HepG2 (cell line): ENCODE measurements around the gene TBC1D10A. TPM values are rescaled to one million over a fixed set of nuclear protein-coding genes. Genes with fewer than 3 reads are reported as not detected.

Source experiments
- ATAC-seq: fragments of 200-7000 bp; cut with Tn5 transposase; 3 replicates; pipeline ENCODE4 v1.9.1; 2020; ENCODE audit warnings: mild to moderate bottlenecking, moderate library complexity
- BruUV-seq: library from RNA; stranded (reverse); fragments of 400-500 nt; replicated peaks from 2 replicates; lab custom pipeline; 2021; lab: Mats Ljungman, UMichigan
- CTCF ChIA-PET: fragments of 300-600 bp; formaldehyde crosslinking; extraction: SDS; loops from one replicate; lab custom pipeline; 2021; ENCODE audit warnings: low total read pairs, inconsistent platforms, low intra/inter-chr PET ratio; lab: Yijun Ruan, JAX
- POLR2A ChIA-PET: fragments of 350-600 bp; sonication (Branson Sonifier 250); formaldehyde crosslinking; loops from one replicate; lab custom pipeline; 2020; ENCODE audit warnings: antibody characterized with exemption, inconsistent platforms; lab: Yijun Ruan, JAX
- DNase-seq: peaks from one replicate; pipeline ENCODE4 v3.0.0-alpha.2; 2015; ENCODE audit warnings: low spot score
- FAIRE-seq: peaks from 3 replicates; lab custom pipeline; 2011; peaks lifted over from hg19 to GRCh38; lab: Jason Lieb, UNC
- H2AFZ ChIP-seq: one replicate; pipeline ENCODE4 v1.6.1; 2011; ENCODE audit warnings: low read length, inconsistent platforms
- H3K27ac ChIP-seq: fragments of 300-600 bp; 3 replicates; pipeline ENCODE4 v1.8.0; 2011; ENCODE audit warnings: mixed run types, mild to moderate bottlenecking, mixed read lengths, low read length, inconsistent platforms; ENCODE audit not compliant: insufficient read depth; ENCODE audit errors: extremely low read length
- H3K27me3 ChIP-seq, 2 experiments: fragments of 200-600 bp in 1 of 2; 2 replicates in 1 of 2; 3 replicates in 1 of 2; pipeline versions ENCODE4 v1.6.0 to v1.8.0; 2011; ENCODE audit warnings: low read length in 2 of 2, mild to moderate bottlenecking in 2 of 2, moderate library complexity in 2 of 2, inconsistent platforms in 1 of 2; ENCODE audit not compliant: insufficient read depth in 2 of 2, control insufficient read depth in 1 of 2
- H3K36me3 ChIP-seq, 2 experiments: fragments of 200-600 bp in 1 of 2; replicated peaks in 1 of 2; 2 replicates in 1 of 2; 3 replicates in 1 of 2; pipeline versions ENCODE4 v1.5.1 to v1.8.0; 2011; ENCODE audit warnings: low read length in 2 of 2, inconsistent platforms in 1 of 2; ENCODE audit not compliant: insufficient read depth in 2 of 2, control insufficient read depth in 1 of 2
- H3K4me1 ChIP-seq: 2 replicates; pipeline ENCODE4 v1.5.1; 2012; ENCODE audit warnings: low read length, inconsistent platforms; ENCODE audit not compliant: insufficient read depth
- H3K4me2 ChIP-seq: 2 replicates; pipeline ENCODE4 v1.6.0; 2011; ENCODE audit warnings: low read depth, low read length, inconsistent platforms
- H3K4me3 ChIP-seq, 3 experiments: fragments of 200-600 bp in 1 of 3; sonication (generic), shearing (Covaris generic) in 1 of 3; replicated peaks in 1 of 3; 2 replicates each; pipeline ENCODE4 v1.5.1; 2011 to 2016; ENCODE audit warnings: low read length in 3 of 3, inconsistent platforms in 2 of 3, low read depth in 2 of 3, mild to moderate bottlenecking in 2 of 3, control low read depth in 1 of 3, mixed read lengths in 1 of 3; ENCODE audit not compliant: insufficient read depth in 1 of 3
- H3K79me2 ChIP-seq: one replicate; pipeline ENCODE4 v1.6.1; 2011; ENCODE audit warnings: low read length, inconsistent platforms; ENCODE audit not compliant: insufficient read depth
- H3K9ac ChIP-seq: 2 replicates; pipeline ENCODE4 v1.6.0; 2011; ENCODE audit warnings: mild to moderate bottlenecking, low read depth, low read length, inconsistent platforms; ENCODE audit not compliant: insufficient read depth
- H3K9me3 ChIP-seq: 2 replicates; pipeline ENCODE4 v1.5.1; 2012; ENCODE audit warnings: mild to moderate bottlenecking, low read length
- H4K20me1 ChIP-seq: 2 replicates; pipeline ENCODE4 v1.6.0; 2011; ENCODE audit warnings: inconsistent platforms, mild to moderate bottlenecking, low read length, moderate library complexity; ENCODE audit not compliant: insufficient read depth
- AFF4 ChIP-seq: sonication (generic); formaldehyde crosslinking; IDR thresholded peaks from 2 replicates; pipeline ENCODE4 v1.4.0; 2020; ENCODE audit warnings: missing genetic modification reagents
- ATAD3A ChIP-seq: sonication (generic); formaldehyde crosslinking; IDR thresholded peaks from 2 replicates; pipeline ENCODE4 v1.4.0; 2020; ENCODE audit warnings: missing genetic modification reagents
- CHD2 ChIP-seq: IDR thresholded peaks from 2 replicates; pipeline ENCODE4 v1.6.1; 2011; ENCODE audit warnings: low read depth, low read length, improper control_type of control experiment
- IKZF4 ChIP-seq: sonication (generic); formaldehyde crosslinking; IDR thresholded peaks from 2 replicates; pipeline ENCODE4 v1.5.1; 2020; ENCODE audit warnings: borderline replicate concordance, mild to moderate bottlenecking, low read depth, missing genetic modification reagents; ENCODE audit errors: not compliant biosample characterization
- MTERF4 ChIP-seq: sonication (generic); formaldehyde crosslinking; IDR thresholded peaks from 2 replicates; pipeline ENCODE4 v1.8.0; 2023; ENCODE audit warnings: mild to moderate bottlenecking, missing genetic modification reagents
- PRPF4 ChIP-seq: fragments of 200-400 bp; formaldehyde crosslinking; IDR thresholded peaks from 2 replicates; pipeline ENCODE4 v1.6.1; 2016; ENCODE audit warnings: low read length, low read depth; ENCODE audit not compliant: poor library complexity, severe bottlenecking
- SKI ChIP-seq: fragments of 450-650 bp; IDR thresholded peaks from one replicate; pipeline ENCODE4 v1.6.1; 2018; ENCODE audit warnings: mild to moderate bottlenecking; ENCODE audit not compliant: partially characterized antibody
- SMYD3 ChIP-seq: sonication (generic); formaldehyde crosslinking; IDR thresholded peaks from 2 replicates; pipeline ENCODE4 v1.8.1; 2023; ENCODE audit warnings: mild to moderate bottlenecking, missing genetic modification reagents
- ZNF318 ChIP-seq: sonication (generic); formaldehyde crosslinking; IDR thresholded peaks from 2 replicates; pipeline ENCODE4 v1.4.0; 2020; ENCODE audit warnings: mild to moderate bottlenecking, missing genetic modification reagents
- ZNF343 ChIP-seq: sonication (generic); formaldehyde crosslinking; IDR thresholded peaks from 2 replicates; pipeline ENCODE4 v1.4.0; 2020; ENCODE audit warnings: mild to moderate bottlenecking, missing genetic modification reagents
- ZNF746 ChIP-seq: sonication (generic); formaldehyde crosslinking; IDR thresholded peaks from 2 replicates; pipeline ENCODE4 v1.8.0; 2022; ENCODE audit warnings: mild to moderate bottlenecking, missing genetic modification reagents
- ZSCAN29 ChIP-seq: sonication (generic); formaldehyde crosslinking; conservative IDR thresholded peaks from 2 replicates; pipeline ENCODE4 v1.4.0; 2020; ENCODE audit warnings: mild to moderate bottlenecking, missing genetic modification reagents
- WGBS: methylation state at CpG from one replicate; pipeline ENCODE4 v1.1.6; 2017; ENCODE audit warnings: low lambda C conversion rate; 5-methylcytosine and 5-hydroxymethylcytosine counted together
- in situ Hi-C: cut with HindIII; loops from 2 replicates; pipeline ENCODE4 v1.10.0; 2017; ENCODE audit warnings: low pct_unique_long_range_greater_than_20kb; ENCODE audit not compliant: extremely low pct_ligation_motif_present
- intact Hi-C: fragments of 100-400 bp; cut with micrococcal nuclease; formaldehyde crosslinking; loops from one replicate; pipeline ENCODE4 v1.10.0; 2022; ENCODE audit not compliant: unreplicated experiment
- polyA plus RNA-seq, 8 experiments: library from polyadenylated mRNA; depleted of rRNA in 3 of 8; stranded (reverse) in 7 of 8; unstranded in 1 of 8; fragments of >200 nt; fragmentation: Illumina TruSeq in 4 of 8; extraction: Trizol in 4 of 8; gene quantifications; 2 replicates each; pipeline versions ENCODE4 v1.2.1 to v1.2.3, GENCODE V29; 2011 to 2016; ENCODE audit warnings: low read depth in 4 of 8, missing spikeins in 1 of 8, mixed read lengths in 1 of 8; ENCODE audit not compliant: insufficient read depth in 1 of 8
- total RNA-seq, 5 experiments: library from RNA; depleted of rRNA; stranded (reverse); fragments of >200 nt; fragmentation: Illumina TruSeq; extraction: Trizol; gene quantifications; 2 replicates each; pipeline ENCODE4 v1.2.3, GENCODE V29; 2016; ENCODE audit warnings: low read depth in 1 of 5

Gene TBC1D10A
- total and polyA plus RNA-seq, 2 of the 13 experiments (the other 11 are each of a cell fraction or from before 2014, with no cell fraction given): 4.2 to 4.9 TPM

GRCh38 chr22:30358541-30358940 lies 31.8 kb upstream of the TBC1D10A start:
- intact Hi-C loops (no loop called here), in situ Hi-C loops (no loop called here)
- WGBS: 79% methylated on average over 5 of the region's 6 CpGs
- TF ChIP-seq IKZF4 (CRISPR knock-in tag) (no peak), SMYD3 (no peak), ZSCAN29 (no peak), MTERF4 (CRISPR knock-in tag) (no peak), SKI (no peak), PRPF4 (no peak), AFF4 (CRISPR knock-in tag) (no peak), ZNF746 (CRISPR knock-in tag) (no peak), ZNF318 (CRISPR knock-in tag) (no peak), ZNF343 (CRISPR knock-in tag) (no peak), ATAD3A (CRISPR knock-in tag) (no peak), CHD2 (no peak)

More at GRCh38 chr22:30358541-30358940, 31.8 kb upstream of the TBC1D10A start:
- POLR2A ChIA-PET: interaction anchor here (0.6 kb wide), 1 partner anchor 16 kb away, joined by 3 read pairs; no protein-coding TSS in a partner anchor
- Histone ChIP-seq H3K36me3 (peaks cover 0 to 12% of the 10 kb centered on the region in 2 experiments; a peak in 1 of 5 replicates), H3K79me2 (peaks cover 27% of the 10 kb centered on the region), H2AFZ (no peak overlapping the region), H3K9ac (no peak overlapping the region), H4K20me1 (peaks cover 19% of the 10 kb centered on the region), H3K4me2 (no peak overlapping the region), H3K4me3 (no peak overlapping the region), H3K27ac (no peak overlapping the region), H3K4me1 (peaks cover 35% of the 10 kb centered on the region), H3K9me3 (no peaks in the 10 kb centered on the region), H3K27me3 (no peaks in the 10 kb centered on the region; a peak in 2 of 5 replicates)
- CTCF ChIA-PET: no interaction called here
- TSS peak; percentile 49 for BruUV-seq
- DNase-seq (no peak), ATAC-seq (no peak), FAIRE-seq (no peak)
